Measurements from ENCODE around the gene HMOX2.

Gene HMOX2

DNA sequence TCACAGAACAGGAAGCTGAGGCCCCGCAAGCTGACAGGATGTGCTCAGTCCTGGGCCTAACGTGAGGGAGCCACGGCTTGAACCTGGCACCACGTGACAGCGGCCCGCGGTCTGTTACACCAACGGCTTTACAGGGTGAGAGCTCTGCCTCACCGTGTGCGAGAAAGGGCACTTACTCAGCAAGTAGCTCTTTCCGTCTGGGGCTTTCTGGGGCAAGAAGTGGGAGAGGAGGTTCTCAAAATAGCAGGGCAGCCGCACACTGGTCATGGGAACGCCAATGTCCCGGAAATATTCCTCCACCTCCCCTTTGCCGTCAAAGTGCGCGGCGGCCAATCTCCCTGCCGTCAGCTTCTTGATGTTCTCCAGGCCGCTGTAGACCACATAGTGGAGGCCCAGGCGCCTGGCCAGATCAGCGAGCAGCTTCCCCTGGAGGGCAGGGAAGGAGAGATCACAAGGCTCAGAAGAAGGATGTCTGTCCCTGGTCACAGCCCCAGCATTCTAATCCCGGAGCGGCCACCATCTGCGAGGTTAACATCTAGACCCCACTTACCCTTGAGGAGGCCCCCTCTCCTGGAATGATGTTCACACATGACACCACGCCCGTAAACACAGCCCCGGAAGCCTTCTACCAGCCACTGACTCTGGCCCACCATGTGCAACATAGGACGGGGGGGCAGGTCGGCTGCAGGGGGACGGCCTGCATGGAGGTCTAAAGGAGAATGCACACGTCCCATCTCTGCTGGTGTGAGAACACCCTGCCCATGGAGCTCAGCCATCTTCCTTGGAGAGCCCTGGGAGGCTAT, 10.0 kb upstream of the HMOX2 start:
- DNase-seq (ENCODE audit: low read depth): peak; percentile 39

DNA sequence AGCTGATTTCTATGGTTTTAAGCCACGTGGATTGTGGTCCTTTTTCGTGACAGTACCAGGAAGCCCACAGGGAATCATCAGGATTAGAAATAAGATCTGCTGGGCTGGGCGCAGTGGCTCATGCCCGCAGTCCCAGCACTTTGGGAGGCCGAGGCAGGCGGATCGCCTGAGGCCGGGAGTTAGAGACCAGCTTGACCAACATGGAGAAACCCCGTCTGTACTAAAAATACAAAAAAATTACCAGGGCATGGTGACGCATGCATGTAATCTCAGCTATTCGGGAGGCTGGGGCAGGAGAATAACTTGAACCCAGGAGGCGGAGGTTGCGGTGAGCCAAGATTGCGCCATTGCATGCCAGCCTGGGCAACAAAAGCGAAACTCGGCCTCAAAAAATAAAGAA, 8.3 kb upstream of the HMOX2 start:
- no peak for DNase-seq (ENCODE audit: low read depth)

GRCh38 chr16:4468972-4469371, 7.2 kb upstream of the HMOX2 start:
- DNase-seq (ENCODE audit: low read depth): no peak

DNA sequence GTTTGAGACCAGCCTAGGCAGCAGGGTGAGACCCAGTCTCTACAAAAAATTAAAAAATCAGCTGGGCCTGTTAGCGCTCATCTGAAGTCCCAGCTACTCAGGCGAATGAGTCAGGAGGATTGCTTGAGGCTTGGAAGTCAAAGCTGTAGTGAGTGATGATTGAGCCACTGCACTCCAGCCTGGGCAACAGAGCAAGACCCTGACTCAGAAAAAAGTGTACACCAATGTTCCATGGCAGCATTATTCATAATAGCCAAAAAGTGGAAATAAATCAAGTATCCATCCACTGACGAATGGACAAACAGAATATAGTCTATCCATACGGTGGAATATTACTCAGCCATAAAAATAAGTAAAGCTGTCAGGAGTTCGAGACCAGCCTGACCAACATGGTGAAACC, 4.3 kb upstream of the HMOX2 start:
- DNase-seq (ENCODE audit: low read depth): no peak

DNA sequence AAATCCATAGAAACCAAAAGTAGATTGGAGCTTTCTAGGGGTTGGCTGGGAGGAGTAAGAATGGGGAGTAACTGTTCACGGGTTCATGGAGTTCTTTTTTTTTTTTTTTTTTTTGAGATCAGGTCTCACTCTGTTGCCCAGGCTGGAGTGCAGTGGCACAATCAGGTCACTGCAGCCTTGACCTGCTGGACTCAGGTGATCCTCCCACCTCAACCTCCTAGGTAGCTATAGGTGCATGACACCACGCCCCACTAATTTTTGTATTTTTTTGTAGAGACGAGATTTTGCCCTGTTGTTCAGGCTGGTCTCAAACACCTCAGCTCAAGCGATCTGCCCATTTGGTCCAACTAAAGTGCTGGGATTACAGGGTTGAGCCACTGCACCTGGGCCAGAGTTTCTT, 3.3 kb upstream of the HMOX2 start:
- DNase-seq (ENCODE audit: low read depth): no peak

- DNase-seq (ENCODE audit: low read depth): peak; percentile 62
These were observed 1.8 kb upstream of the HMOX2 start, which contains the start of gene NMRAL1 for GRCh38 chr16:4474192-4474961. TSS of gene NMRAL1 (minus strand) at chr16:4474625. CDS start at chr16:4474132, 493 bp downstream.

DNA sequence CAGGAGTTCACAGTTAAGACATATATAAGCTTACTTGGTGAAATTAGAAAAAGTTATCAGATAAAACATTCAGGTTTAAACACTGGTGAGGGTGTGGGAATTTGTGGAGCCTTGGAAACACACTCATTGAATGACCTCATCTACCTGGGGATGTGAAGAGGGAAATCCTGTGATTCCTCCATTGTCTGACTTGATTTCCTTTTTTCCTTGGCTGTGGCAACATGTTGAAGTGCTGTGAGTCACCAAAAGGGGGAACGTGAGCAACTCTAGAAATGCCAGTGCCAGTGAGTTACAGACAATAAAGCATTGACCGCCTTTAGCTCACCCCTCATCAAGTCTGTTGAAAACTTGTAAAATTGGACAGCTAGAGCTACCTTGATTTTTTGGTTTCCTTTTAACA, 1.8 kb downstream of the HMOX2 start:
- DNase-seq (ENCODE audit: low read depth): no peak

DNA sequence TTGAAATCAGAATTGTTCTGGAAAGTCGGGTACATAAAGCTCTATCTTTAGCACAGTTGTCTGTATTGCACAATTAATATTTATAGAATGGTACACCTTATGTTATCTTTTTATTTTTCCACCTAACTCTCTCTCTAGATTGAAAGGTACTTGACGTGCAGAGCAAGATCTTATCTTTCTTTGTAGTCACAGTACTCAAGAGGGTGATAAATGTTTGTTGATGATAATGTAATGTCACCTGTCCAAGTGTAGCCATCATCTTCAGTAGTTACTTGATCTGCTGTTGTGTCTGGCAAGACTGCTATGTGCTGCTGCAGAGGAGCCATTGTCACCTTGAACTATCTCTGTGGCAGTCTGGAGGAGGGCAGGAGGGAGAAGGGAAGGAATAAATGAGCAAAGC, 5.3 kb downstream of the HMOX2 start:
- DNase-seq (ENCODE audit: low read depth): no peak

GRCh38 chr16:4481963-4482362, 5.8 kb downstream of the HMOX2 start:
- DNase-seq (ENCODE audit: low read depth): no peak

DNA sequence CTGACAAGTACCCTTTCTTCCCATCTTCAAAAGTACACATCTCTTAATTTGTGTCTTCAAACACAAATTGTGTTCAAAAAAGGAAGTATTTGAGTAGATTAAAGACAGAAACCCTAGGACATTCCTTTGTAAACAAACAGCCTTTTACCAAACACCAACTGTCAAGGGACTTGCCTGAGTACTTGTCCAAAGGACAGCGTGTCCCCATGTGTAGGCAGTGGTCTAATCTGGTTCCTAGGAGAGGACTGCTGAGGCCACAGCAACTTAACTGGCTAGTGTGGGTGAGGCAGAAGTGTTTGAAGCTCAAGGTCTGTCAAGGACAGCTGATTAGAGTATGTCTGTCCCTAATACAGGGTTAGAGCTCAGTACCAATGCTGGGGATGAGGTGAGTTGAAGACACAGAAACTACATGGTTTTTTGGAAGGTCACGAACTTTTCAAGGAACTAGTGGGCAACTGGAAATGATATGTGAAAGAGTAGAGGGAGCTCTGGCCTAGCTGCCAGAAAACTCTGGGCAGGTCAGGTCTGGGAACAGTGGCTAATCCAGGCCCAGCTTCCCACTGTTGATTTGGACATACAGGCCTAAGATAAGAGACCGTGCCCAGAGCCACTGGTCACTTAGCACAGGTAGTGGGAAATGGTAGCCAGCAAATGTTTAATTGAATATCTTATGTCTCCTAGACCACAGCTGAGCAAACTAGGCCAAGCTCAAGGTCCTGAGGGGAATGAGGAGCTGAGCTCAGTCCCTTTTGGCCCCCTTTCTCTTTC, 10.1 kb downstream of the HMOX2 start:
- DNase-seq (ENCODE audit: low read depth): no peak

GRCh38 chr16:4487955-4488498, 11.8 kb downstream of the HMOX2 start:
- DNase-seq (ENCODE audit: low read depth): no peak

DNA sequence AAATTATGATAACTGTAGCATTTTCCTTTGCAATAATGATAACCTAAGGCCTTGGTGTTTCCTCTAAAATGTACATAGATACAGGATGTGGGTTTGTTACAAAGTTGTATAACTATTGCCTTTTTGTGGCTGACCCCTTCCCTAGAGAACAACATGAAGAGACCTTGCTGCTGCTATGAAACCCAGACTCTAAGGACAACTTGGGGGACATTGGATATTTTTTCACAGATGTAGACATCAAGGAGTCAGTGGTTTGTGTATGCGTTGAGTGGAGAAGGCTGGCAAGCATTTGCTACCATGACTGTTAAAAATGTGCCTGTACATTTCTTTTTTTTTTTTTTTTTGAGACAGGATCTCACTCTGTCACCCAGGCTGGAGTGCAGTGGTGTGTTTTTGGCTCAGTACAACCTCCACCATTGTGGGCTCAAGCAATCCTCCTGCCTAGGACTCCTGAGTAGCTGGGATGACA, 12.3 kb downstream of the HMOX2 start:
- DNase-seq (ENCODE audit: low read depth): no peak

DNA sequence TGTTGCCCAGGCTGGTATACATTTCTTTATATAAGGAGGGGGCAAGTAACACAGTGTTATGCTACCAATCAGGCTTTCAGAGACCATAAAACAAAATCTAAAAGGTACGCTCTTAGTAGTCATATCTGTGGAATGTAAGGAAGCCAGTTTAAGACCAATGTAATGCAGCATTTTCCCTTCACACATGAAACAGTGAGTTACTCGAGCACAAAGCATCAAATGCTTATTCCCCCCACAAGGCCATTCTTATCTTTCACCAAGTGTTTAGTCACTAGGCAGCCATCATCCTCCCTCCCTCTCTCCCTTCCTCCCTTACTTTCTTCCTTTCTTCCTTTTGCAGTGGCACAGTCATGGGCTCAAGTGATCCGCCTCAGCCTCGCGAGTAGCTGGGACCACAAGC, 12.8 kb downstream of the HMOX2 start:
- no peak for DNase-seq (ENCODE audit: low read depth)

GRCh38 chr16:4491898-4492297, 15.7 kb downstream of the HMOX2 start:
- no peak for DNase-seq (ENCODE audit: low read depth)

DNA sequence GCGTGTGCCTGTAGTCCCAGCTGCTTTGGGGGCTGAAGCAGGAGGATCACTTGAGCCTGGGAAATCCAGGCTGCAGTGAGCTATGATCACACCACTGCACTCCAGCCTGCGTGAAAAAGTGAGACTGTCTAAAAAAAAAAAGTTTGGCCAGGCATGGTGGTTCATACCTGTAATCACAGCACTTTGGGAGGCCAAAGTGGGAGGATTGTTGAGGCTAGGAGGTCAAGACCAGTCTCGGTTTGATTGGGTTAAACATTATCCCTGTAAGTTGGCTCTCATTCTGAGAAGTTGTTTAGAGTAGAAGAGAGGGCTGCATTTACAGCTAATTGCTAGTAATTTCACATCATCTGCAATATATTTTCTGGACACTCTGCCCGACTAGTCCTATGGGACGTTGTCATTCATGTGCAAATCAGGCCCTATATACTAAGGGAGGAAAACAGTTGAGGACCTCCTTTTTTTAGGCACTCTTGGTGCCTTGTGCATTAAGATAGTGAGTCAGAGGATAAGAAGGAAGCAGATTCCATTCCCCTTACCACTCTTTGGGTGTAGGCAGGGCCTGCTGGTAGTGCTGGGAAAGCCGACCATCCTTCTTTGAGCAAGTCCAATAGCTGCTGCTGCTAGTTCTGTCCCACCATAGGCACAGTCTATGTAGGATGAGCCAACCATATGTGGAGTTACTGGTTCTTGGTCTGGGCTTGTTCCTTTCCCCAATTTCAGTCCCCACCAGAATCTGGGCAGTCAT, 18.7 kb downstream of the HMOX2 start:
- no peak for DNase-seq (ENCODE audit: low read depth)

- DNase-seq (ENCODE audit: low read depth): no peak
These were observed 19.6 kb downstream of the HMOX2 start for GRCh38 chr16:4495766-4496165.

GRCh38 chr16:4496305-4496704, 20.1 kb downstream of the HMOX2 start:
- DNase-seq (ENCODE audit: low read depth): no peak

- no peak for DNase-seq (ENCODE audit: low read depth)
These were observed 22.5 kb downstream of the HMOX2 start for GRCh38 chr16:4498546-4499195.

- no peak for DNase-seq (ENCODE audit: low read depth)
These were observed 23.0 kb downstream of the HMOX2 start for GRCh38 chr16:4499196-4499555.

DNA sequence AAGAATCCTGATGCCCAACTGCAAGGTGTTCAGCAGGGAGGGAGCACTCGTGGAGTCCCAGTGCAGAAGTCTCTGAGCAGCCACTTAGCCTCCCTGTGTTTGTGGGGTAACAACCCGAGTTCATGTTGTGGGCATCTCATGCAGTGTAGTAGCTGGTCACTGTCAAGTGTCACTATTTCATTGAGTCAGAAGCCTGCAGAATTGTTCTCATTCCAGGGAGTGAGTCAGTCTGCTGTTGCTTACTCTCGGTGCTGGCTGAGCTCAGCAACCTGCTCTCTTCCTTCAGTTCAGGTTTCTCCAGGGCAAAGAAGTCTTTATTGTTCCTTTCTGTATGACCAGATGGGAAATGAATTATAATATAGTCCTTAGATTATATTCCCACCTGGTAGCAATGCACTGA, 24.1 kb downstream of the HMOX2 start:
- DNase-seq (ENCODE audit: low read depth): no peak

GRCh38 chr16:4501071-4501478, 24.9 kb downstream of the HMOX2 start:
- no peak for DNase-seq (ENCODE audit: low read depth)

Data from stimulated activated CD8-positive, alpha-beta memory T cell treated with anti-CD3 and anti-CD28 coated beads, Interleukin-15, amount 100 ng/mL, for 1 hour (primary cell).